GM12878 (cell line): Measurements from ENCODE around the gene CDKL4. TPM values are rescaled to one million over a fixed set of nuclear protein-coding genes. Genes with fewer than 3 reads are reported as not detected.

Source experiments
- ATAC-seq: fragments of 200-7000 bp; cut with Tn5 transposase; 3 replicates; pipeline ENCODE4 v1.9.1; 2020; ENCODE audit warnings: mild to moderate bottlenecking, moderate library complexity
- BruUV-seq: library from RNA; stranded (reverse); fragments of 400-500 nt; replicated peaks from 2 replicates; lab custom pipeline; 2021; lab: Mats Ljungman, UMichigan
- CTCF ChIA-PET: fragments of 300-600 bp; sonication (Branson Sonifier 250); formaldehyde crosslinking; extraction: SDS; loops from one replicate; lab custom pipeline; 2021; ENCODE audit warnings: inconsistent platforms; lab: Yijun Ruan, JAX
- POLR2A ChIA-PET: fragments of 350-600 bp; formaldehyde crosslinking; extraction: SDS; loops from one replicate; lab custom pipeline; 2021; ENCODE audit warnings: inconsistent platforms; lab: Charles Lee
- RAD21 ChIA-PET: fragments of 300-600 bp; sonication (Branson Sonifier 250); formaldehyde crosslinking; loops from one replicate; lab custom pipeline; 2023; ENCODE audit warnings: antibody characterized with exemption; ENCODE audit not compliant: unreplicated experiment; lab: Charles Lee
- SMC1A ChIA-PET: fragments of 300-600 bp; sonication (Branson Sonifier 250); formaldehyde crosslinking; loops from one replicate; lab custom pipeline; 2023; ENCODE audit not compliant: unreplicated experiment, uncharacterized antibody; lab: Charles Lee
- DNase-seq: peaks from one replicate; pipeline ENCODE4 v3.0.0-alpha.2; 2011; ENCODE audit warnings: low read depth, low spot score
- FAIRE-seq: peaks from 3 replicates; lab custom pipeline; 2011; peaks lifted over from hg19 to GRCh38; lab: Jason Lieb, UNC
- H2AFZ ChIP-seq: 2 replicates; pipeline ENCODE4 v1.6.0; 2011; ENCODE audit warnings: low read depth, low read length, control low read depth; ENCODE audit not compliant: control insufficient read depth
- H3K27ac ChIP-seq: 2 replicates; pipeline ENCODE4 v1.5.1; 2011; ENCODE audit warnings: control low read depth; ENCODE audit not compliant: control insufficient read depth, insufficient read depth
- H3K27me3 ChIP-seq, 2 experiments: replicated peaks in 1 of 2; 2 replicates each; pipeline versions ENCODE4 v1.6.0 to v1.6.1; 2011; ENCODE audit warnings: low read length in 1 of 2; ENCODE audit not compliant: control insufficient read depth in 2 of 2, insufficient read depth in 2 of 2
- H3K36me3 ChIP-seq, 2 experiments: 2 replicates each; pipeline ENCODE4 v1.5.1; 2011; ENCODE audit warnings: low read length in 1 of 2; ENCODE audit not compliant: control insufficient read depth in 2 of 2, insufficient read depth in 2 of 2
- H3K4me1 ChIP-seq: 2 replicates; pipeline ENCODE4 v1.6.1; 2011; ENCODE audit warnings: mild to moderate bottlenecking, low read length, moderate library complexity, mixed read lengths; ENCODE audit not compliant: control insufficient read depth, insufficient read depth
- H3K4me2 ChIP-seq: 2 replicates; pipeline ENCODE4 v1.6.0; 2011; ENCODE audit warnings: control low read depth; ENCODE audit not compliant: control insufficient read depth, insufficient read depth
- H3K4me3 ChIP-seq: fragments of 200-600 bp; sonication (generic); 2 replicates; pipeline ENCODE4 v1.5.1; 2016
- H3K79me2 ChIP-seq: 2 replicates; pipeline ENCODE4 v1.6.0; 2011; ENCODE audit warnings: low read length; ENCODE audit not compliant: control insufficient read depth, insufficient read depth
- H3K9ac ChIP-seq: 2 replicates; pipeline ENCODE4 v1.8.0; 2011; ENCODE audit warnings: low read length, control low read depth, mixed read lengths; ENCODE audit not compliant: control insufficient read depth, insufficient read depth
- H3K9me3 ChIP-seq: replicated peaks from 3 replicates; pipeline ENCODE4 v1.5.1; 2011; ENCODE audit warnings: mild to moderate bottlenecking, low read length; ENCODE audit not compliant: control insufficient read depth, insufficient read depth
- H4K20me1 ChIP-seq: 2 replicates; pipeline ENCODE4 v1.6.0; 2011; ENCODE audit not compliant: control insufficient read depth, insufficient read depth
- JUND ChIP-seq: IDR thresholded peaks from 2 replicates; pipeline ENCODE4 v1.6.1; 2012; ENCODE audit warnings: low read depth, mild to moderate bottlenecking, low read length, improper control_type of control experiment, moderate library complexity
- MYB ChIP-seq: fragments of 150-350 bp; IDR thresholded peaks from 2 replicates; pipeline ENCODE4 v1.6.1; 2014; ENCODE audit warnings: mild to moderate bottlenecking, low read depth, low read length, borderline replicate concordance
- POLR2A ChIP-seq: IDR thresholded peaks from 2 replicates; pipeline ENCODE4 v1.6.1; 2011; ENCODE audit warnings: low read depth, mild to moderate bottlenecking, low read length
- SPI1 ChIP-seq: IDR thresholded peaks from 2 replicates; pipeline ENCODE4 v1.6.1; 2011; ENCODE audit warnings: low read depth, mild to moderate bottlenecking, low read length, moderate library complexity, borderline replicate concordance; ENCODE audit not compliant: insufficient read depth
- WGBS: methylation state at CpG from one replicate; pipeline ENCODE4 v1.1.6; 2016; ENCODE audit warnings: low lambda C conversion rate; ENCODE audit not compliant: insufficient replicate concordance, insufficient coverage; ENCODE audit errors: missing lambda C conversion rate; 5-methylcytosine and 5-hydroxymethylcytosine counted together
- in situ Hi-C: fragments of 300-500 bp; cut with MboI; formaldehyde crosslinking; loops from 9 replicates; pipeline ENCODE4 v1.14.3; 2018; ENCODE audit warnings: mixed read lengths
- intact Hi-C: fragments of 100-400 bp; cut with micrococcal nuclease; formaldehyde crosslinking; loops from one replicate; pipeline ENCODE4 v1.14.2; 2022; ENCODE audit not compliant: unreplicated experiment
- polyA plus RNA-seq, 11 experiments: library from polyadenylated mRNA; depleted of rRNA in 4 of 11; unstranded in 6 of 11; stranded (reverse) in 5 of 11; fragments of >200 nt; fragmentation: Nextera tagmentation in 4 of 11; fragmentation: Illumina TruSeq in 1 of 11; extraction: Ambion mirVana in 4 of 11; extraction: Trizol in 1 of 11; gene quantifications; 1 replicate in 1 of 11; 2 replicates in 10 of 11; pipeline versions ENCODE4 v1.2.1 to v1.2.3, GENCODE V29; 2011 to 2016; ENCODE audit warnings: inconsistent platforms in 2 of 11, missing spikeins in 2 of 11, low read depth in 1 of 11
- total RNA-seq, 4 experiments: library from RNA; depleted of rRNA in 3 of 4; stranded (reverse); fragments of >200 nt in 3 of 4; fragmentation: Illumina TruSeq in 1 of 4; extraction: Trizol in 1 of 4; gene quantifications; 2 replicates each; pipeline versions ENCODE4 v1.2.1 to v1.2.3, GENCODE V29; 2013 to 2021
- TF ChIP-seq, protein P1 (sequence below): IDR thresholded peaks from 2 replicates; pipeline ENCODE4 v1.6.1; 2012; ENCODE audit warnings: low read depth, low read length, improper control_type of control experiment
- TF ChIP-seq, protein P2 (sequence below): fragments of 450-650 bp; IDR thresholded peaks from 2 replicates; pipeline ENCODE4 v1.6.1; 2017; ENCODE audit warnings: mild to moderate bottlenecking, low read depth, inconsistent platforms; ENCODE audit not compliant: poor library complexity, severe bottlenecking
- TF ChIP-seq, protein P3 (sequence below): fragments of 450-650 bp; IDR thresholded peaks from 2 replicates; pipeline ENCODE4 v1.6.1; 2017; ENCODE audit warnings: antibody characterized with exemption, mild to moderate bottlenecking, moderate library complexity
- TF ChIP-seq, protein P4 (sequence below): IDR thresholded peaks from 2 replicates; pipeline ENCODE4 v1.6.1; 2011; ENCODE audit warnings: low read depth, low read length, improper control_type of control experiment, borderline replicate concordance
- TF ChIP-seq, protein P5 (sequence below): IDR thresholded peaks from 2 replicates; pipeline ENCODE4 v1.6.1; 2012; ENCODE audit warnings: improper control_type of control experiment, low read depth, low read length; ENCODE audit not compliant: insufficient replicate concordance

CDKL4 gene
- total and polyA plus RNA-seq, 10 of the 15 experiments (the other 5 are each of a cell fraction or from before 2014, with no cell fraction given) = not detected

DNA sequence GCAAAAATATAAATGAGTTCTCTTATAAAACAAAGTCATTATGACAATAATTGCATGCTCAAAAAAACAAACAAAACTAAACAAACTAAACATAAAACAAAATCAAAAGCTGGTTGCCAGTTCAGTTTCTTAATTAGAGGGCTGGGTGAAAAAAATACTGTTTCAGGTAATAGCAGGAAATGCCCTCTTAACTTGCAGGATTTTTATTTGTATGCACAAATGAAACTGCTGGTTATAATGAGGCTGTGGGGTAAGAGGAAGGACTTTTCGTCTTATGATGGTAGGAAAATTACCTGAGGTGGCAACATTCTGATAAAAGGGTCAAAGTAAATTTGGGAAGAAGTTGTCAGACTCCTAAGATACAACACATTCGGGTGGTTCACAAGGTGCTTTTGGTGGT, 21.5 kb upstream of the CDKL4 start (continued):
- TF ChIP-seq, protein P1, sequence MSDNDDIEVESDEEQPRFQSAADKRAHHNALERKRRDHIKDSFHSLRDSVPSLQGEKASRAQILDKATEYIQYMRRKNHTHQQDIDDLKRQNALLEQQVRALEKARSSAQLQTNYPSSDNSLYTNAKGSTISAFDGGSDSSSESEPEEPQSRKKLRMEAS = no peak
- no peak for TF ChIP-seq POLR2A
- TF ChIP-seq, protein P2, sequence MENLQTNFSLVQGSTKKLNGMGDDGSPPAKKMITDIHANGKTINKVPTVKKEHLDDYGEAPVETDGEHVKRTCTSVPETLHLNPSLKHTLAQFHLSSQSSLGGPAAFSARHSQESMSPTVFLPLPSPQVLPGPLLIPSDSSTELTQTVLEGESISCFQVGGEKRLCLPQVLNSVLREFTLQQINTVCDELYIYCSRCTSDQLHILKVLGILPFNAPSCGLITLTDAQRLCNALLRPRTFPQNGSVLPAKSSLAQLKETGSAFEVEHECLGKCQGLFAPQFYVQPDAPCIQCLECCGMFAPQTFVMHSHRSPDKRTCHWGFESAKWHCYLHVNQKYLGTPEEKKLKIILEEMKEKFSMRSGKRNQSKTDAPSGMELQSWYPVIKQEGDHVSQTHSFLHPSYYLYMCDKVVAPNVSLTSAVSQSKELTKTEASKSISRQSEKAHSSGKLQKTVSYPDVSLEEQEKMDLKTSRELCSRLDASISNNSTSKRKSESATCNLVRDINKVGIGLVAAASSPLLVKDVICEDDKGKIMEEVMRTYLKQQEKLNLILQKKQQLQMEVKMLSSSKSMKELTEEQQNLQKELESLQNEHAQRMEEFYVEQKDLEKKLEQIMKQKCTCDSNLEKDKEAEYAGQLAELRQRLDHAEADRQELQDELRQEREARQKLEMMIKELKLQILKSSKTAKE = no peak

DNA sequence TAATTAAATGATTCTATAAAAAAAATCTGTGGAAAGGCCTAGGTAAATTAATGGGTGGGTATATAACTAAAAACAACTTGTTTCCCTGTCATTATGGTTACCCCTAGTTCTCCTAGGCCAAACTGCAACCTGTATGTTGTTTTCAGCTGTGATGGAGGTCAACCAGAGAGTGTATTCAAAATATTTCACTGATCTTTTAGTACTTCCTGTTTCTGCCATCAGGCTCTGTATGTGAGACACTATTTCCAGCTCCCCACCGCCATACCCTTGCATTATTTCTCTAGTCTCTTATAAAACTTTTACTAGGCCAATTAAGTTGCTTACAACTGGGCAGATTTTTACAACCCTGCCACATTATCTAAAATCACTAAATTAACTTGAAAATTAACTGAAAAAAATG, 21.0 kb upstream of the CDKL4 start:
- intact Hi-C loops = loop anchor here (10.0 kb wide), 1 partner anchor 230 kb away; no protein-coding TSS in a partner anchor
- in situ Hi-C loops = no loop called here
- DNase-seq (no peak), FAIRE-seq (no peak), ATAC-seq (peak; percentile 79)
- Histone ChIP-seq H2AFZ (peak overlapping the region; percentile 35; the same call in 1 of the 2 replicates), H3K27ac (peak overlapping the region; percentile 14), H4K20me1 (no peaks in the 10 kb centered on the region), H3K9me3 (no peaks in the 10 kb centered on the region), H3K27me3 (no peaks in the 10 kb centered on the region), H3K4me1 (peaks cover 29% of the 10 kb centered on the region; the same call in 1 of the 2 replicates), H3K9ac (no peak overlapping the region), H3K4me3 (no peak overlapping the region), H3K4me2 (peak overlapping the region; percentile 61; the same call in 1 of the 2 replicates), H3K79me2 (no peaks in the 10 kb centered on the region), H3K36me3 (no peaks in the 10 kb centered on the region)
- no TSS peak for BruUV-seq
- POLR2A ChIA-PET = no interaction called here
- WGBS = 0% methylated on average over 1 of the region's 1 CpG
- CTCF ChIA-PET = interaction anchor here (0.8 kb wide), 1 partner anchor 36 kb away, joined by 3 read pairs; no protein-coding TSS in a partner anchor
- RAD21 ChIA-PET = interaction anchor here (0.9 to 1.2 kb wide), 4 partner anchors 55 to 464 kb away, joined by 3 read pairs; no protein-coding TSS in a partner anchor
- SMC1A ChIA-PET = interaction anchor here (0.9 to 4.3 kb wide), 6 partner anchors 10 to 317 kb away, joined by 3 to 13 read pairs (median 4); no protein-coding TSS in a partner anchor
- TF ChIP-seq MYB (no peak), SPI1 (no peak), JUND (no peak)
- TF ChIP-seq, protein P3, sequence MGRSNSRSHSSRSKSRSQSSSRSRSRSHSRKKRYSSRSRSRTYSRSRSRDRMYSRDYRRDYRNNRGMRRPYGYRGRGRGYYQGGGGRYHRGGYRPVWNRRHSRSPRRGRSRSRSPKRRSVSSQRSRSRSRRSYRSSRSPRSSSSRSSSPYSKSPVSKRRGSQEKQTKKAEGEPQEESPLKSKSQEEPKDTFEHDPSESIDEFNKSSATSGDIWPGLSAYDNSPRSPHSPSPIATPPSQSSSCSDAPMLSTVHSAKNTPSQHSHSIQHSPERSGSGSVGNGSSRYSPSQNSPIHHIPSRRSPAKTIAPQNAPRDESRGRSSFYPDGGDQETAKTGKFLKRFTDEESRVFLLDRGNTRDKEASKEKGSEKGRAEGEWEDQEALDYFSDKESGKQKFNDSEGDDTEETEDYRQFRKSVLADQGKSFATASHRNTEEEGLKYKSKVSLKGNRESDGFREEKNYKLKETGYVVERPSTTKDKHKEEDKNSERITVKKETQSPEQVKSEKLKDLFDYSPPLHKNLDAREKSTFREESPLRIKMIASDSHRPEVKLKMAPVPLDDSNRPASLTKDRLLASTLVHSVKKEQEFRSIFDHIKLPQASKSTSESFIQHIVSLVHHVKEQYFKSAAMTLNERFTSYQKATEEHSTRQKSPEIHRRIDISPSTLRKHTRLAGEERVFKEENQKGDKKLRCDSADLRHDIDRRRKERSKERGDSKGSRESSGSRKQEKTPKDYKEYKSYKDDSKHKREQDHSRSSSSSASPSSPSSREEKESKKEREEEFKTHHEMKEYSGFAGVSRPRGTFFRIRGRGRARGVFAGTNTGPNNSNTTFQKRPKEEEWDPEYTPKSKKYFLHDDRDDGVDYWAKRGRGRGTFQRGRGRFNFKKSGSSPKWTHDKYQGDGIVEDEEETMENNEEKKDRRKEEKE = no peak
- TF ChIP-seq, protein P4, sequence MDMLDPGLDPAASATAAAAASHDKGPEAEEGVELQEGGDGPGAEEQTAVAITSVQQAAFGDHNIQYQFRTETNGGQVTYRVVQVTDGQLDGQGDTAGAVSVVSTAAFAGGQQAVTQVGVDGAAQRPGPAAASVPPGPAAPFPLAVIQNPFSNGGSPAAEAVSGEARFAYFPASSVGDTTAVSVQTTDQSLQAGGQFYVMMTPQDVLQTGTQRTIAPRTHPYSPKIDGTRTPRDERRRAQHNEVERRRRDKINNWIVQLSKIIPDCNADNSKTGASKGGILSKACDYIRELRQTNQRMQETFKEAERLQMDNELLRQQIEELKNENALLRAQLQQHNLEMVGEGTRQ = no peak
- TF ChIP-seq, protein P1 = no peak
- TF ChIP-seq, protein P5, sequence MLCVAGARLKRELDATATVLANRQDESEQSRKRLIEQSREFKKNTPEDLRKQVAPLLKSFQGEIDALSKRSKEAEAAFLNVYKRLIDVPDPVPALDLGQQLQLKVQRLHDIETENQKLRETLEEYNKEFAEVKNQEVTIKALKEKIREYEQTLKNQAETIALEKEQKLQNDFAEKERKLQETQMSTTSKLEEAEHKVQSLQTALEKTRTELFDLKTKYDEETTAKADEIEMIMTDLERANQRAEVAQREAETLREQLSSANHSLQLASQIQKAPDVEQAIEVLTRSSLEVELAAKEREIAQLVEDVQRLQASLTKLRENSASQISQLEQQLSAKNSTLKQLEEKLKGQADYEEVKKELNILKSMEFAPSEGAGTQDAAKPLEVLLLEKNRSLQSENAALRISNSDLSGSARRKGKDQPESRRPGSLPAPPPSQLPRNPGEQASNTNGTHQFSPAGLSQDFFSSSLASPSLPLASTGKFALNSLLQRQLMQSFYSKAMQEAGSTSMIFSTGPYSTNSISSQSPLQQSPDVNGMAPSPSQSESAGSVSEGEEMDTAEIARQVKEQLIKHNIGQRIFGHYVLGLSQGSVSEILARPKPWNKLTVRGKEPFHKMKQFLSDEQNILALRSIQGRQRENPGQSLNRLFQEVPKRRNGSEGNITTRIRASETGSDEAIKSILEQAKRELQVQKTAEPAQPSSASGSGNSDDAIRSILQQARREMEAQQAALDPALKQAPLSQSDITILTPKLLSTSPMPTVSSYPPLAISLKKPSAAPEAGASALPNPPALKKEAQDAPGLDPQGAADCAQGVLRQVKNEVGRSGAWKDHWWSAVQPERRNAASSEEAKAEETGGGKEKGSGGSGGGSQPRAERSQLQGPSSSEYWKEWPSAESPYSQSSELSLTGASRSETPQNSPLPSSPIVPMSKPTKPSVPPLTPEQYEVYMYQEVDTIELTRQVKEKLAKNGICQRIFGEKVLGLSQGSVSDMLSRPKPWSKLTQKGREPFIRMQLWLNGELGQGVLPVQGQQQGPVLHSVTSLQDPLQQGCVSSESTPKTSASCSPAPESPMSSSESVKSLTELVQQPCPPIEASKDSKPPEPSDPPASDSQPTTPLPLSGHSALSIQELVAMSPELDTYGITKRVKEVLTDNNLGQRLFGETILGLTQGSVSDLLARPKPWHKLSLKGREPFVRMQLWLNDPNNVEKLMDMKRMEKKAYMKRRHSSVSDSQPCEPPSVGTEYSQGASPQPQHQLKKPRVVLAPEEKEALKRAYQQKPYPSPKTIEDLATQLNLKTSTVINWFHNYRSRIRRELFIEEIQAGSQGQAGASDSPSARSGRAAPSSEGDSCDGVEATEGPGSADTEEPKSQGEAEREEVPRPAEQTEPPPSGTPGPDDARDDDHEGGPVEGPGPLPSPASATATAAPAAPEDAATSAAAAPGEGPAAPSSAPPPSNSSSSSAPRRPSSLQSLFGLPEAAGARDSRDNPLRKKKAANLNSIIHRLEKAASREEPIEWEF = no peak
